C4-2B (cell line): ENCODE measurements around the gene DACT3.

Source experiments
- CTCF ChIP-seq: fragments of 450-650 bp; conservative IDR thresholded peaks from 2 replicates; pipeline ENCODE4 v1.5.1; 2017; ENCODE audit warnings: mild to moderate bottlenecking
- ZFX ChIP-seq: fragments of 450-650 bp; IDR thresholded peaks from 2 replicates; pipeline ENCODE4 v1.6.1; 2017

GRCh38 chr19:46599716-46600373 is 61.1 kb downstream of the DACT3 start:
- TF ChIP-seq ZFX (no peak), CTCF (no peak)
